Measurements from ENCODE around the gene CREB5.
"Not testable (repeated sequence)": the region's sequence is repeated elsewhere in the genome, so short reads cannot be mapped to it uniquely, and the experiment has no call there.

Gene CREB5

DNA sequence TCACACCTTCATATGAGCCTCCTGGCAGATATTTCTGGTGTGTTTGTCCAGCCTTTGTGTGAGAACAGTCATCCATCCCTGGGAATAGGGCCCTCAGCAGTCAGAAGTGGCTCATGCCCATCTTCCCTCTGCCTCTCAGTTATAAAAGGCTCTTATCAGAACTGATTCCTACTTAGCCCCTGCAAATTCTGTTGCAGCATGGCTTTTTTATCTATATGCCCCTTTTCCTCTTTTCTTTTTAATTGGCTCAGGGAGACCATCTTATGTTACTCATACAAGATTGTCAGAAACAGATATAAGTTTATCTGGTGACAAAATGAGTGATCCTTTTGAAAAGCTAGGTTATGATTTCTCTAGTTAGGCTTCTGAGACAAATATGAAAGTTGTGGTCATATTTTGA lies 194.1 kb downstream of the CREB5 start:
- no peak for DNase-seq (ENCODE audit: low read depth in 1 of 2, low spot score in 1 of 2)

GRCh38 chr7:28607855-28608193 lies 195.5 kb downstream of the CREB5 start:
- no peak for DNase-seq (ENCODE audit: low read depth in 1 of 2, low spot score in 1 of 2)

- no peak for DNase-seq (ENCODE audit: low read depth in 1 of 2, low spot score in 1 of 2)
These were observed 195.9 kb downstream of the CREB5 start for GRCh38 chr7:28608237-28608656.

GRCh38 chr7:28608731-28609130 lies 196.4 kb downstream of the CREB5 start:
- no peak for DNase-seq (ENCODE audit: low read depth in 1 of 2, low spot score in 1 of 2)

DNA sequence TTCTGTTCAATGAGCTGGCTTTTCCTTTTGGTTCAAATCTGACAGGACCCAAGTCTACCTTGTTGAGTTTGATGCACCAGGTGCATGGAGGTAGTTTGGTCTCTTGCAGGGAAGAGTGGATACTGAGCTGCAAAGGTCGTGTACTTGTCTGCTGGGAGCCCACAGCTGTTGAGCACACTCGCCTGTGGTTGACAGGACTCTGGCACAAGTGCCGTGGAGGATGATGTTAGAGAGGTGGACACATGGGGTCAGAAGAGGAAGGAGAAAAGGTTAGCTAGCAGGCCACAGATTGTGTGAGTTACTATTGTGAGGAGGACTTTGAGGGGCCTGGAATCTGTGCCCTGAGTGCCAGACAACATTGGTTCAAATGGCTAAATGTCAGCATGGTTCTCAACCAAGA lies 197.3 kb downstream of the CREB5 start:
- DNase-seq (ENCODE audit: low read depth in 1 of 2, low spot score in 1 of 2) = no peak

DNA sequence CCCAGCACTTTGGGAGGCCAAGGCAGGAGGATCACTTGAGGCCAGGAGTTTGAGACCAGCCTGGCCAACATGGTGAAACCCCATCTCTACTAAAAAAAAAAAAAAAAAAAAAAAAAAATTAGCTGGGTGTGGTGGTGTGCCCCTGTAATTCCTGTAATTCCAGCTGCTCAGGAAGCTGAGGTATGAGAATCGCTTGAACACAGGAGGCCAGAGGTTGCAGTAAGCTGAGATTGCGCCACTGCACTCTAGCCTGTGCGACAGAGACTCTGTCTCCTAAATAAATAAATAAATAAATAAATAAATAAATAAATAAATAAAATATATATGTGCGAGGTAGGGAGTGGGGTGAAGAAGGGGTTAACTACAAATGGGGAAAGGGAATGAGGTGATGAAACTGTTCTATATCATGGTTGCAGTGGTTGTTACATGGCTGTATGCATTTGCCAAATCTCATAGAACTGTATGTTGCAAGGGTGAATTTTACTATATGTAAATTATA lies 199.1 kb downstream of the CREB5 start:
- DNase-seq (ENCODE audit: low read depth in 1 of 2, low spot score in 1 of 2) = not testable (repeated sequence)

GRCh38 chr7:28613262-28613661 lies 200.9 kb downstream of the CREB5 start:
- no peak for DNase-seq (ENCODE audit: low read depth in 1 of 2, low spot score in 1 of 2)

DNA sequence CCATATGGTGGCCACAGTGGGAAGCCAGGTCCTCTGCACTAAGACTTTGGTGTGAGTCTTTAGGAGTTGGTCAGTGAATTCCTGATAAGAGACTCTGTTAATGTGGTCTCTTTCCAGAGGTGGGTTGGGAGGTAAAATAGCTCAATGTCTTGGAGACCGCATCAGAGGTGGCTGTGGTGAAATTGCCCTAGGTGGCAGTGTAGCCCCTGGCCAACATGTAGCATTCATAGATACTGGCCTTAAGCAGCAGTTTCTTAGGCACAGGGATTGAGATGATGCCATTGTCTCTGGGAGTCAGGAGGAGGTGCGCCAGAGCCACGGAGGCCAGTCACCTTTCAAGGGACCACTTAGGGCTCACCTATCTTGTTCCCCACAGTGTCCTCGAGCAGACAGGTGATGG lies 202.8 kb downstream of the CREB5 start:
- DNase-seq (ENCODE audit: low read depth in 1 of 2, low spot score in 1 of 2) = no peak

- DNase-seq (ENCODE audit: low read depth in 1 of 2, low spot score in 1 of 2) = no peak
These were observed 205.1 kb downstream of the CREB5 start for GRCh38 chr7:28617308-28617880.

- no peak for DNase-seq (ENCODE audit: low read depth in 1 of 2, low spot score in 1 of 2)
These were observed 206.1 kb downstream of the CREB5 start for GRCh38 chr7:28618383-28618782.

GRCh38 chr7:28619256-28619655 lies 206.9 kb downstream of the CREB5 start:
- DNase-seq (ENCODE audit: low read depth in 1 of 2, low spot score in 1 of 2) = no peak

DNA sequence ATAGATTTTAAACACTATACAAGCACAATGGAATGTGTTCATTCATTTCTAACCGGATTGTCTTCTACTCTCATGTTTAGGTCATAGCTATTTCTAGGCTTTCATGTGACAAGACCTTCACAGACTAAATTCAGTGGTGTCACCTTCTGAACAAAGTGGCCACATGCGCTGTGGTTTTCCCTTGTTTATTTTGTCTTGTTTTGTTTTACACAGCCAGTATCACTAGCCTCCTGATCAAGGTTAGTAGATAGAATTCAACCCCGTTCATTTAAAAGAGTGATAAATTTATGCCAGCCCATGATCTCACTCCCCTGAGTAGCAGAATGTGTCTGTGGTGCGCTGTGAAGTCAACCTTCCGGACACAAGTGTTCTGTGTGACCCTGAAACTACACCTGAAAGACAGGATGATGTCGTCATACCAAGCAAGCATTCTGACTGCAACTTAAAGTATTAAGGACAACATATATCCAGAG lies 209.1 kb downstream of the CREB5 start:
- no peak for DNase-seq (ENCODE audit: low read depth in 1 of 2, low spot score in 1 of 2)

DNA sequence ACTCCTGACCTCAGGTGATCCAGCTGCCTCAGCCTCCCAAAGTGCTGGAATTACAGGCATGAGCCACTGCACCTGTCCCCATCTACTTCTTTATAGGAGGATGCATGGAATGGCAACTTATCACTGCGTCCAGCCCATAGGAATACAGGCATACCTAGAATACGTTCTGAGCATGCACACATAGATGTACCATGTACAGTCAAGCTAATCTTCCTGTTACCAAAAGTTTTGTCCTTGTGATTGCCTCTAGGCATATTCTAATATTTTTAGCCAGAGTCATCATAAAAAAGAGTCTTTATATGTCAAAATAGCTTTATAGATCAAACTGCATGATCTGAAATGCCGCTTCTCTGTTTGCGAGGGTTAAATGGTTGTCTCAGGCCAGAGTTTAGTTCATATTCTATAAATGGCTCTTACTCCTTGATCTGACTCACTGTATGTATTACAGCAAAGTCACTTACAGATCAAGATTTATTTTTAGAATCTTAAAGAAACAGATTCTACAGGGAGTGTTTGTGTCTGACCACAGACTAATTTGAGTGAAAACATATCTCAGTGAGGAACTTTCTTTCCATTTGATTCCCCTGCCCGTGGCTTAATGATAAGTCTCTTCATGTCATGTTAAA lies 210.9 kb downstream of the CREB5 start:
- no peak for DNase-seq (ENCODE audit: low read depth in 1 of 2, low spot score in 1 of 2)

DNA sequence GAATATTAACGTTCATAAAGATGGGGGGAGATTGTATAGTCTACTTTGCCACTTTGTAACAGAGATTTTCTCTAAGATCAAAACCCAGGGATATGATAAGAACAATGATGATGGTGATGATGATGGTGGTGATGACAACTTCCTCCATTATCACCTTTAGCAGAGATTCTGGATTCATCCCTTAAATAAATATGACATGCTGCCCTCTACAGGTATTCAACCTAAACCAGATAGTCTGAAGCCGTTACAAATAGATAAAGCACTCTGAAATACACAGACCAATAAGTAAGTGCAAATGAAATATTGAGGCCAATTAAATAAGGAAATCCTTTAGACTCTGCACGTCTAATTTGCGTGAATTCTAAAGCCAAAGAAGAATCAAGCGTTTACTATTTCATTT lies 211.5 kb downstream of the CREB5 start:
- DNase-seq (ENCODE audit: low read depth in 1 of 2, low spot score in 1 of 2) = no peak

GRCh38 chr7:28625432-28625831 lies 213.1 kb downstream of the CREB5 start:
- DNase-seq (ENCODE audit: low read depth in 1 of 2, low spot score in 1 of 2) = no peak

DNA sequence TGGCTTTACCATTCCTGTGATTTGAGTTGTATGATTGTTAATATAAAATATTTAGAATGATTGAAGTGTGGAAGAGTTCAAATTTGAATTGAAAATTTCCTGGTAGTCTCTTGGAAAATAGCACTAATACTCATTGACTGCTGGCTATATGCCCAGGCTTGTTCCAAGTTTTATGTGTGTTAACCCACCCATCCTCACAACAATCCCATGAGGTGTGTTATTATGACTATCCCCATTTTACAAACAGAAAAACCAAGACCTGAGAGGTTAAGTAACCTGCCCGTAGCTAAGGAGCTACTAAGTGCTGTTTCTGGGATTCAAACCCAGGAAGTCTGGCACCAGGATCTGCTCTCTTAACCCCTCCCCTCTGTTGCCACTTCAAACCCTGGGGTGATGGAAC lies 213.9 kb downstream of the CREB5 start:
- no peak for DNase-seq (ENCODE audit: low read depth in 1 of 2, low spot score in 1 of 2)

DNA sequence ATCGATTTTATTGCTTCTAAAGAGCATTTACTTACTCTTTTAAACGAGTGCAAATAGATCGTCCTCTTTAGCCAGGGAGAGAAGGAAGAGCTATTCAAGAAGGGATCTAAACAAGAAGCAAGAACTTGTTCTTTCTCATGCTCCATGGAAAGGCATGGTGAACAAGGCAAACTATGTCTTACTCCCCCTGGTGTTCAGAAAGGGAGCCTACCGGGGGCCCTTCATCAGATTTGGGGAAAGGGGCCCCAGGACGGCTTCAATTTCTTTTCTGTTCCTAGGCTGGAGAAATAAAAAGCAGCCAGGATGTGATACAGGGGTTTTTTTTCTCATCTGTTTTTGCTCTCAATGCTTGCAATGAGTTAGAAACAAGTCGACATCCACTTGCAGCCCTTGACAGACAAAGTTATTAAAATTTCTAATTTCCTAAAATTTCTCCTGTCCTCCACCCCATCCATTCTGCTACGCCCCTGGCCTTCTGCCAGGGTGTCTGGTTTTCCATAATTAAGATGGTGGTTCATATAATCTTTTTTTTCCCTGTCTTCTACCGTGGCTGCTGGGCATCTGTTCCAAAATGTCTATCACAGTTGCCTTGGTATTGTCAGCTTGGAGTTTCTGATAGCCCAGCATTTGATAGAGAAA lies 214.4 kb downstream of the CREB5 start:
- peak in 1 of 2 donors; percentile 16 for DNase-seq (ENCODE audit: low read depth in 1 of 2, low spot score in 1 of 2)

GRCh38 chr7:28627263-28627653 lies 214.9 kb downstream of the CREB5 start:
- DNase-seq (ENCODE audit: low read depth in 1 of 2, low spot score in 1 of 2) = no peak

GRCh38 chr7:28627896-28628295 lies 215.6 kb downstream of the CREB5 start:
- no peak for DNase-seq (ENCODE audit: low read depth in 1 of 2, low spot score in 1 of 2)

DNA sequence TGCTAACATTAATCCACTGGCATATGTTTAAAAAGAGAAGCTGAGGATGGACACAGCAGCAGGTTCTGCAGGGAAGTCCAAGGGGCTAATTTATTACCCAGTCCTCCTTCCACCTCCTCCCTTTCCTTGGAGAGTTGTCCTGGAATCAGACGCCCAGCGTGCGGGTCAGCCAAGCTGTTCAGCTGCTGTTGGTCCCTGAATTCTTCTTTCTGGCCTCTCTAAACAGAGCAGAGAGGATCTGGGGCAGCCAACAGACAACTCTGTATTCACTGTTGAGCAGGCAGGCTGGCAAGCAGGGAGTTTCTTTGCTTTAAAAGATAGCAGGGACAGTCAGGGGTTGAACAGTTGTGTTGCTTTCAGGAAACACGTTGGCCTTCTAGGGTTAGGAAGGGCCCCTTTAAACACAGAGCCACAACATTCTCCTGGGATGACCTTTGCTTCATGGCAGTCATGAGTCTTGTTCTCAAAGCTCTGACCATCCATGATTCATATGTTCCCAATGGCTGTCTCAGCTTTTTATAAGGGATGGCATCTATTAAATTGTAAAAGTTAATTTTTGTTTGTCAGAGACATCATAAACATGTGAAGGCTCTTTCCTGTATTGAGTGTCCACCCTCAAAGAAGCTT lies 217.0 kb downstream of the CREB5 start:
- no peak for DNase-seq (ENCODE audit: low read depth in 1 of 2, low spot score in 1 of 2)

- no peak for DNase-seq (ENCODE audit: low read depth in 1 of 2, low spot score in 1 of 2)
These were observed 218.0 kb downstream of the CREB5 start for GRCh38 chr7:28630350-28630749.

GRCh38 chr7:28631995-28632394 lies 219.7 kb downstream of the CREB5 start:
- DNase-seq (ENCODE audit: low read depth in 1 of 2, low spot score in 1 of 2) = no peak
